ENCODE measurements around the gene TNFSF13B.
A peak's percentile ranks its signal among the peaks of the same experiment; 100 is the strongest.
"Not testable (repeated sequence)": the region's sequence is repeated elsewhere in the genome, so short reads cannot be mapped to it uniquely, and the experiment has no call there.

TNFSF13B gene

GRCh38 chr13:108267855-108268254 is 1.7 kb upstream of the TNFSF13B start:
- H3K4me3 Mint-ChIP-seq, H3K9me3 Mint-ChIP-seq, H3K27me3 Mint-ChIP-seq: not testable (repeated sequence)
- peaks cover 41% of the 10 kb centered on the region for H3K4me1 Mint-ChIP-seq (ENCODE audit: low read depth)
- peak overlapping the region; percentile 91 for H3K27ac Mint-ChIP-seq
- intact Hi-C loops (cut with micrococcal nuclease), result loop anchor here (5.0 kb wide), 1 partner anchor 51 kb away; the partner anchor contains the start of genes ABHD13 and LIG4
- H3K36me3 Mint-ChIP-seq (ENCODE audit: low read depth), result peaks cover 22% of the 10 kb centered on the region

- Mint-ChIP-seq H3K27ac (peak overlapping the region; percentile 91), H3K36me3 (ENCODE audit: low read depth) (peaks cover 22% of the 10 kb centered on the region), H3K4me1 (ENCODE audit: low read depth) (peaks cover 44% of the 10 kb centered on the region), H3K27me3 (no peaks in the 10 kb centered on the region), H3K4me3 (no peak overlapping the region), H3K9me3 (no peaks in the 10 kb centered on the region)
- intact Hi-C loops (cut with micrococcal nuclease), result loop anchor here (5.0 kb wide), 1 partner anchor 51 kb away; the partner anchor contains the start of genes ABHD13 and LIG4
These were observed 929 bp upstream of the TNFSF13B start for GRCh38 chr13:108268466-108269112.

DNA sequence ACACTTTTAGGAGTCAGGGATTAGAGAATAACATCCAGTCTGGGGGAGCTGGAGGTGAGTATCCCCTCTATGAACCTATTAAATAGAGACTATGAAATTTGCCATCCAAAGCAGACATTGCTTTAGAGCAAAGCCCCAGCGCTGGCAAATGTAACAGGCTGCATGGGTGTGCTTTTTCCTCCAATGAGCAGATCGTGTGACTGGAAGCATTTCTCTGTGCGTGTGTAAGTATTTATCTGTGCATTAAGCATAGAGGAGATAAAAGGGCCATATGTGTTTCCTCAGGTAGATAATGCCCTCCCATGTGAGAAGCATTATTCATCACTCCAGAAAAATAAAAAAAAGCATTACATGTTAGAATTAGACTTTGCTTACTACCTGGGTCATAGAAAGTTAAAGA is 924 bp downstream of the TNFSF13B start:
- H3K4me3 Mint-ChIP-seq, result peak overlapping the region; percentile 86
- H3K27me3 Mint-ChIP-seq, result no peaks in the 10 kb centered on the region
- intact Hi-C loops (cut with micrococcal nuclease), result no loop called here
- H3K27ac Mint-ChIP-seq, result peak overlapping the region; percentile 91
- H3K9me3 Mint-ChIP-seq, result no peaks in the 10 kb centered on the region
- H3K36me3 Mint-ChIP-seq (ENCODE audit: low read depth), result peaks cover 12% of the 10 kb centered on the region
- peaks cover 36% of the 10 kb centered on the region for H3K4me1 Mint-ChIP-seq (ENCODE audit: low read depth)

- H3K9me3 Mint-ChIP-seq, result no peaks in the 10 kb centered on the region
- H3K4me3 Mint-ChIP-seq, result peak overlapping the region; percentile 72
- intact Hi-C loops (cut with micrococcal nuclease), result no loop called here
- no peaks in the 10 kb centered on the region for H3K27me3 Mint-ChIP-seq
- H3K36me3 Mint-ChIP-seq (ENCODE audit: low read depth), result peaks cover 26% of the 10 kb centered on the region
- H3K27ac Mint-ChIP-seq, result peak overlapping the region; percentile 80
- H3K4me1 Mint-ChIP-seq (ENCODE audit: low read depth), result peaks cover 29% of the 10 kb centered on the region
These were observed 2.8 kb downstream of the TNFSF13B start for GRCh38 chr13:108272333-108272732.

DNA sequence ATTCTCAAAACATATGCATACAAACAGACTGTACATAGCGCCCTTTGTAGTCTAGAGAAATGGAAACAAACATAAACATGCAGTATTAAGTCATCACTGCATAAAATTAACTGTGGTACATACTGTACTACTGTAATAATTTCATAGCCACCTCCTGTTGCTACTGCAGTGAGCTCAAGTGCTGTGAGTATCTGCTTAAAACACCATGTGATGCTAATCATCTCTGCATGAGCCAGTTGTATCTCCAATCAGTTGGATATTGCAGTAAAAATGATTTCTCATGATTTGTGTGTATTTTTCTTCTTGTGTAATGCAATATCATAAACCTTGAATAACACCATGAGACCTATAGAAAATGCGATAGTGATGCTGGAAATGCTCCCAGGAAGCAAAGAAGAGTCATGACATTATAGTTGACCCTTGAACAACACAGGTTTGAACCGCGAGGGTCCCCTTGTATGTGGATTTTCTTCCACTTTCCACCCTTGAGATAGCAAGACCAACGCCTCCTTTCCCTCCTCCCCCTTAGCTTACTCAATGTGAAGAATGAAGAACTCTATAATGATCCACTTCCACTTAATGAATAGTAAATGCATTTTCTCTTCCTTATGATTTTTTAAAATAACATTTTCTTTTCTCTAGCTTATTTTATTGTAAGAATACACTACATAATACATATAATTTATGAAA is 4.1 kb downstream of the TNFSF13B start:
- intact Hi-C loops (cut with micrococcal nuclease), result no loop called here
- Mint-ChIP-seq H3K27ac (peak overlapping the region; percentile 63), H3K36me3 (ENCODE audit: low read depth) (peaks cover 38% of the 10 kb centered on the region), H3K4me3 (no peak overlapping the region), H3K4me1 (ENCODE audit: low read depth) (peaks cover 35% of the 10 kb centered on the region), H3K9me3 (peaks cover 10% of the 10 kb centered on the region), H3K27me3 (no peaks in the 10 kb centered on the region)

GRCh38 chr13:108274718-108275117 is 5.2 kb downstream of the TNFSF13B start:
- peaks cover 38% of the 10 kb centered on the region for H3K4me1 Mint-ChIP-seq (ENCODE audit: low read depth)
- no peaks in the 10 kb centered on the region for H3K27me3 Mint-ChIP-seq
- intact Hi-C loops (cut with micrococcal nuclease), result no loop called here

GRCh38 chr13:108276060-108276459 is 6.5 kb downstream of the TNFSF13B start:
- intact Hi-C loops (cut with micrococcal nuclease), result no loop called here
- peaks cover 10% of the 10 kb centered on the region for H3K9me3 Mint-ChIP-seq
- no peaks in the 10 kb centered on the region for H3K27me3 Mint-ChIP-seq
- peaks cover 51% of the 10 kb centered on the region for H3K4me1 Mint-ChIP-seq (ENCODE audit: low read depth)
- H3K27ac Mint-ChIP-seq, result peak overlapping the region; percentile 15
- H3K4me3 Mint-ChIP-seq, result no peak overlapping the region
- peaks cover 52% of the 10 kb centered on the region for H3K36me3 Mint-ChIP-seq (ENCODE audit: low read depth)

More at GRCh38 chr13:108274718-108275117, 5.2 kb downstream of the TNFSF13B start:
- H3K36me3 Mint-ChIP-seq (ENCODE audit: low read depth), result peaks cover 49% of the 10 kb centered on the region
- H3K27ac Mint-ChIP-seq, result no peak overlapping the region
- no peak overlapping the region for H3K4me3 Mint-ChIP-seq
- peaks cover 10% of the 10 kb centered on the region for H3K9me3 Mint-ChIP-seq

GRCh38 chr13:108278466-108278865 is 8.9 kb downstream of the TNFSF13B start:
- intact Hi-C loops (cut with micrococcal nuclease), result no loop called here
- peaks cover 10% of the 10 kb centered on the region for H3K9me3 Mint-ChIP-seq
- H3K27me3 Mint-ChIP-seq, result no peaks in the 10 kb centered on the region

GRCh38 chr13:108281901-108282300 is 12.4 kb downstream of the TNFSF13B start:
- intact Hi-C loops (cut with micrococcal nuclease), result no loop called here
- Mint-ChIP-seq H3K27me3 (no peaks in the 10 kb centered on the region), H3K4me3 (peak overlapping the region; percentile 57), H3K4me1 (ENCODE audit: low read depth) (peaks cover 46% of the 10 kb centered on the region), H3K9me3 (peaks cover 10% of the 10 kb centered on the region), H3K36me3 (ENCODE audit: low read depth) (peaks cover 56% of the 10 kb centered on the region), H3K27ac (peak overlapping the region; percentile 77)

More at GRCh38 chr13:108278466-108278865, 8.9 kb downstream of the TNFSF13B start:
- peaks cover 57% of the 10 kb centered on the region for H3K4me1 Mint-ChIP-seq (ENCODE audit: low read depth)
- peaks cover 57% of the 10 kb centered on the region for H3K36me3 Mint-ChIP-seq (ENCODE audit: low read depth)
- peak overlapping the region; percentile 72 for H3K27ac Mint-ChIP-seq
- H3K4me3 Mint-ChIP-seq, result no peak overlapping the region

DNA sequence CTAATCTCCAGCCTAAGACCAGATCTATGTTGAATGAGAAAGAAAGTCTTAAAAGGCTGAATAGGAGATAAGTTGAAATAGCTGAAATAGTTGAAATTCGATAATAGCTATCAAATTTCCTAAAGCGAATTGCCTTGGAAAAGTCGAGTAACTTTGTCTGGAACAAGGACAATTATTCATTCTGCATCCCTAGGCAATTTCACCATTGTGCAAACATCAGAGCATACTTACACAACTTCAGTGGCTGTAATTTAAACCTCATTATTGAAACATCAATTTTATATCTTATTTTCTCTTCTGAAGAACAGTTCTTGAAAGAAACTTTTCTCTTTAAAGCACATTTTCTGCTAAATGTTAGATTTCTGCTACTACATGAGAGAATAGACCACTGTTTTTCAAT is 13.6 kb downstream of the TNFSF13B start:
- H3K4me1 Mint-ChIP-seq (ENCODE audit: low read depth), result peaks cover 37% of the 10 kb centered on the region
- intact Hi-C loops (cut with micrococcal nuclease), result no loop called here
- H3K9me3 Mint-ChIP-seq, result peaks cover 4% of the 10 kb centered on the region
- no peak overlapping the region for H3K27ac Mint-ChIP-seq
- H3K4me3 Mint-ChIP-seq, result no peak overlapping the region
- H3K36me3 Mint-ChIP-seq (ENCODE audit: low read depth), result peaks cover 49% of the 10 kb centered on the region
- no peaks in the 10 kb centered on the region for H3K27me3 Mint-ChIP-seq

GRCh38 chr13:108288741-108289140 is 19.2 kb downstream of the TNFSF13B start:
- Mint-ChIP-seq H3K27ac (no peak overlapping the region), H3K36me3 (ENCODE audit: low read depth) (peaks cover 47% of the 10 kb centered on the region), H3K27me3 (no peaks in the 10 kb centered on the region), H3K4me3 (no peak overlapping the region), H3K9me3 (no peaks in the 10 kb centered on the region), H3K4me1 (ENCODE audit: low read depth) (peaks cover 8% of the 10 kb centered on the region)
- intact Hi-C loops (cut with micrococcal nuclease), result loop anchor here (2.0 kb wide), 1 partner anchor 16 kb away; no protein-coding TSS in a partner anchor

GRCh38 chr13:108289819-108290218 is 20.3 kb downstream of the TNFSF13B start:
- H3K27ac Mint-ChIP-seq, result no peak overlapping the region
- no peaks in the 10 kb centered on the region for H3K9me3 Mint-ChIP-seq
- intact Hi-C loops (cut with micrococcal nuclease), result loop anchor here (2.0 kb wide), 1 partner anchor 15 kb away; no protein-coding TSS in a partner anchor

DNA sequence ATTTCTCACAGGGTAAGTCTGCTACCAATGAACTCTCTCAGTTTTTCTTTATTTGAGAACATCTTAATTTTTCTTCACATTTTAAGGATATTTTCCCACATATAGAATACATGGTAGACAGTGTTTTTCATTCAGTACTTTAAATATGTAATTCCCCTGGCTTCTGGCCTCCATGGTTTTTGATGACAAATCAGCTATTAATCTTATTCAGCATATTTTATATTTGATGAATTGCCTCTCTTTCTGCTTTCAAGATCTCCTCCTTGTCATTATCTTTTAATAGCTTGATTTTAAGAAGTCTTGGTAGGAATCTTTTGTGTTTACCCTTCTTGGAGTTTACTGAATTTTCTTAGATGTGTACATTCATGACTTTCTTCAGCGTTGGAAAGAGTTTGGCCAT is 27.6 kb downstream of the TNFSF13B start:
- peaks cover 48% of the 10 kb centered on the region for H3K36me3 Mint-ChIP-seq (ENCODE audit: low read depth)
- intact Hi-C loops (cut with micrococcal nuclease), result no loop called here
- peaks cover 7% of the 10 kb centered on the region for H3K4me1 Mint-ChIP-seq (ENCODE audit: low read depth)
- H3K4me3 Mint-ChIP-seq, result no peak overlapping the region
- H3K27me3 Mint-ChIP-seq, result no peaks in the 10 kb centered on the region
- no peaks in the 10 kb centered on the region for H3K9me3 Mint-ChIP-seq
- no peak overlapping the region for H3K27ac Mint-ChIP-seq

More at GRCh38 chr13:108289819-108290218, 20.3 kb downstream of the TNFSF13B start:
- peaks cover 50% of the 10 kb centered on the region for H3K36me3 Mint-ChIP-seq (ENCODE audit: low read depth)
- H3K4me1 Mint-ChIP-seq (ENCODE audit: low read depth), result peaks cover 8% of the 10 kb centered on the region
- H3K27me3 Mint-ChIP-seq, result no peaks in the 10 kb centered on the region
- no peak overlapping the region for H3K4me3 Mint-ChIP-seq

DNA sequence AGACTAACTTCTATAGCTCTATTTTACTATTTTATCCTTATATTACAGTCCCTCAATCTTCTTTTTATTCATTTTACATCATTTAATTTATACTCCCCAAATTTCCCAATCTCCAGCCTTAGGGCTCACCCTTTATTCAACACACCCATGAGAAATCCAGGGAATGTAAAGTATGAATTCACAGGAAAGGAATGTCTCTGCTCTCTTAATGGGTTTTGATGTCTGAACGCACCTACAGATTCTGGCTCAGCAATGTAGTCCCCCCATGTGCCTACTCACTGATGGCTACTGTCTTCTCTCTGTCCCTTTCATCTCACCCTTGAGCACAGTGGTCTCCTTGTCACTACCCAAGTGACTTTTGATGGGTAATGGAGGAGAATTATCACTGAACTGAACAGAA is 32.8 kb downstream of the TNFSF13B start:
- peak overlapping the region; percentile 35 for H3K27ac Mint-ChIP-seq
- no peak overlapping the region for H3K4me3 Mint-ChIP-seq
- peaks cover 15% of the 10 kb centered on the region for H3K4me1 Mint-ChIP-seq (ENCODE audit: low read depth)
- no peaks in the 10 kb centered on the region for H3K9me3 Mint-ChIP-seq
- H3K36me3 Mint-ChIP-seq (ENCODE audit: low read depth), result peaks cover 73% of the 10 kb centered on the region
- H3K27me3 Mint-ChIP-seq, result no peaks in the 10 kb centered on the region
- intact Hi-C loops (cut with micrococcal nuclease), result no loop called here
